Astrocyte of the spinal cord (primary cell): ENCODE measurements around the gene ZCCHC3.
A peak's percentile ranks its signal among the peaks of the same experiment; 100 is the strongest.

Source experiments
- DNase-seq: peaks from one replicate; pipeline ENCODE4 v3.0.0; 2011; ENCODE audit warnings: low read depth, low spot score
- H3K4me3 ChIP-seq: 2 replicates; pipeline ENCODE4 v1.5.1; 2011; ENCODE audit warnings: low read depth, mild to moderate bottlenecking, low read length, moderate library complexity
- in situ Hi-C: cut with HindIII; loops from 2 replicates; pipeline ENCODE4 v1.10.0; 2017; ENCODE audit warnings: low sequenced_read_pairs
- TF ChIP-seq, protein P1 (sequence below): IDR thresholded peaks from 2 replicates; pipeline ENCODE4 v1.5.1; 2012; ENCODE audit warnings: low read depth, mild to moderate bottlenecking, low read length, inconsistent platforms

ZCCHC3 gene

DNA sequence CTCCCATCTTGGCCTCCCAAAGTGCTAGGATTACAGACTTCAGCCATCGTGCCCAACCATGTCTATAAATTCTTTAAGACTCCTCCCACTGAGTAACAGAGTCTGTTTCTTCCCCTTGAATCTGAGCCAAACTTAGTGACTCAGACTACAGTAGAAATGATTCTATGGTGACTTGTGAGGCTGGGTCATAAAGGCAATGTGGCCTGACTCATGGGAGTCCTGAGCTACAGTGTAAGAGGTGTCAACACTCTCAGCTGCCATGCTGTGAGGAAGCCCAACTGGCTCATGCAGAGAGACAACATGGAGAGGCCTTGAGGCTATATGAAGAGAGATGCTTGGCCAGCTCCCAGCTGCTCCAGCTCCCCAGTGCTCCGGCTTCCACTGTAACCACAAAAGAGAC is 44.3 kb downstream of the ZCCHC3 start:
- TF ChIP-seq, protein P1, sequence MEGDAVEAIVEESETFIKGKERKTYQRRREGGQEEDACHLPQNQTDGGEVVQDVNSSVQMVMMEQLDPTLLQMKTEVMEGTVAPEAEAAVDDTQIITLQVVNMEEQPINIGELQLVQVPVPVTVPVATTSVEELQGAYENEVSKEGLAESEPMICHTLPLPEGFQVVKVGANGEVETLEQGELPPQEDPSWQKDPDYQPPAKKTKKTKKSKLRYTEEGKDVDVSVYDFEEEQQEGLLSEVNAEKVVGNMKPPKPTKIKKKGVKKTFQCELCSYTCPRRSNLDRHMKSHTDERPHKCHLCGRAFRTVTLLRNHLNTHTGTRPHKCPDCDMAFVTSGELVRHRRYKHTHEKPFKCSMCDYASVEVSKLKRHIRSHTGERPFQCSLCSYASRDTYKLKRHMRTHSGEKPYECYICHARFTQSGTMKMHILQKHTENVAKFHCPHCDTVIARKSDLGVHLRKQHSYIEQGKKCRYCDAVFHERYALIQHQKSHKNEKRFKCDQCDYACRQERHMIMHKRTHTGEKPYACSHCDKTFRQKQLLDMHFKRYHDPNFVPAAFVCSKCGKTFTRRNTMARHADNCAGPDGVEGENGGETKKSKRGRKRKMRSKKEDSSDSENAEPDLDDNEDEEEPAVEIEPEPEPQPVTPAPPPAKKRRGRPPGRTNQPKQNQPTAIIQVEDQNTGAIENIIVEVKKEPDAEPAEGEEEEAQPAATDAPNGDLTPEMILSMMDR, result no peak
- H3K4me3 ChIP-seq, result no peak overlapping the region
- in situ Hi-C loops, result no loop called here
- peak; percentile 84 for DNase-seq

DNA sequence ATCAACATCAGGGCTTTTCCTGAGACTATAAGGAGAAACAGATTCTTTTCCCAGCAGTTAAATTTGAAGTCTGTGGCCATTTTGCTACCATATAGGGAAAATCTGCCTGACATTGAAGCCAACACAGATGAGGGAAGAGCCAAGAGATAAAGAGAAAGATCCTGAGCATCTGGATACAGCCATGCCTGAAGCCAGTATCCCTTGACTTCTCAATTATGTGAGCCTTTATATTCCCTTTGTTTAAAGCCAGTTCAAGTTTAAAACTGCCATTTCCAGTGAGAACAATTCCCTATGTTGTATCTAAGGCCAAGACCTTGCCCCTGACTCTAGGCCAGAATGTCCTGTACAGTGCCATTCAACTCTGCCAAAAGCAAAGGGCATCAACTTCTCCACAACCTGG is 45.7 kb downstream of the ZCCHC3 start:
- no peak for DNase-seq
- H3K4me3 ChIP-seq, result no peak overlapping the region
- TF ChIP-seq, protein P1, result no peak
- in situ Hi-C loops, result no loop called here

DNA sequence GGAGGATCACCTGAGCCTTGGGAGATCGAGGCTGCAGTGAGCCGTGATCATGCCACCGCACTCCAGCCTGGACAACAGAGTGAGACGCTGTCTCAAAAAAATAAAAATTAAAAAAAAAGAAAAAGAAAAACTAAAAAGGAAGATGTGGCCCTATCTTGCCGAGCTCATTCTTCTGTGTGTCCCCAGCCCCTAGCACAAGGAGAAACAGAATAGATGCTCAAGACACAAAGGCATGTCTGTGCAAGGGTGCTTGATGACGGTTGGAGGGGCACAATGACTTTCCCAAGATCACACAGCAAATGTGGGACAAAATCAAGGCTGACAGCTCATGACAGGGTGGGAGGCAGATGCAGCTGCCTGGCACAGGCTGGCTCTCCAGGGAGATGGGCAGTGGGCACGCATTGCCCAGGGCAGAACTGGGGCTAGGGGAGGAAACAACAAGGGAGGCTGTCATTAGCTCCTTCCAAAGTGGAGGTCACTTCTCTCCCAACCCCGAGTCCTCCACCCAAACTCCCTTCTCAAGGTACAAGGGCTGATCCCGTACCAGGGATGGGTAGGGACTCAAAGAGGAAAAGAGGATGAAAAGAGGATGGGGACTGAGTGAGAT is 48.8 kb downstream of the ZCCHC3 start:
- in situ Hi-C loops, result no loop called here
- H3K4me3 ChIP-seq, result peak overlapping the region; percentile 72
- DNase-seq, result no peak
- TF ChIP-seq, protein P1, result no peak

DNA sequence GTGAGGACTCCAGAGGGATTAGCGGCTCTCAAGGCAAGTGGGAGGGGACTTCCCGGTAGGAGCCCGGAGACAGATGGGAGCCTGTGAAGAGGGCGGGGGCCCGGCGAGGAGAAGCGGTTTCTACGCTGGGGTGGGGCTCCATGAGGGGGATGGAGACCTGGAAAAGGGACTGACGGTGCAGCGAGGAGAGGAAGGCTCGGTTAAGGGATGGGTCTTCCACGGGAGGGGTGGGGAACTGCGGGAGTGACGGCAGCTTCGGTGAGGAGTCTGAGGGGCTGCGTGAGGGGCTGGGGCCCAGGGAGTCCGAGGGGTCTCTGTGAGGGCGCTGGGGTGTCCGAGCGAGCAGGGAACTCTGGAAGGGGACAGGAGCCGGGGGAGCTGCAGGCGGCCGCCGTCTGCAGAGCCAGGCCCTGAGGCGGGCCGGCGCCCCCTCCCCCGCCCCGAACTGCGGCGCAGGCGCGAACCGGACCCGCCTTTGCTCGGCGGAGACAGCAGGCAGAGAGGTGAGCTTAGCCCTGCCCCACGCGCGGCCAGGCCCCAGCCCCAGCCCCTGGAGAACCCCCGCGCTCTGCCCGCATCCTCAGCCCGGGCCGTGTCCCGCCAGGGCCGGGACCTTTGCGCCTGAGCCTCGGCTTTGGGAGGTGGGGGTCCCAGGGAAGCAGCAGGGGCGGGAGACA is 49.4 kb downstream of the ZCCHC3 start, which contains the start of gene NRSN2:
NRSN2 (plus strand) TSS at position 472 of the 677 bp plus-strand sequence. CDS start 2,533 bp downstream, outside the sequence.
- TF ChIP-seq, protein P1, result no peak
- peak; percentile 72 for DNase-seq
- in situ Hi-C loops, result no loop called here
- peak within 1 kb of the TSS; percentile 72 for H3K4me3 ChIP-seq

DNA sequence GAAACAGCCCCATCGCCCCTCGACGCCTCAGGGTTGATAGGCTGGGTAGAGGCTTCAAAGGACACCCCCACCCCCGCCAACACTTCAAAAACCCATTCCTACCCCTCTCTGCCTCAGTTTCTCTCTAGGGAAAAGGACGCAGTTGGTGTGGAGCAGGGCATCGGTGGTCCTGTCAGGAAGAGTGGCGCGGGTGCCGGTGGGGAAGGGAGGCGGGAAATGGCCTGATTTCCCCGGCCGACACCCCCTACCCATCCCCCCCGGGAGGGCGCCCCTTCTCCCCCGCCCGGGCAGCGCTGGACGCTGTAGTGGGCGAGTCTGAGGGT is 49.9 kb downstream of the ZCCHC3 start:
- TF ChIP-seq, protein P1, result no peak
- in situ Hi-C loops, result no loop called here
- H3K4me3 ChIP-seq, result peak overlapping the region; percentile 72
- no peak for DNase-seq

DNA sequence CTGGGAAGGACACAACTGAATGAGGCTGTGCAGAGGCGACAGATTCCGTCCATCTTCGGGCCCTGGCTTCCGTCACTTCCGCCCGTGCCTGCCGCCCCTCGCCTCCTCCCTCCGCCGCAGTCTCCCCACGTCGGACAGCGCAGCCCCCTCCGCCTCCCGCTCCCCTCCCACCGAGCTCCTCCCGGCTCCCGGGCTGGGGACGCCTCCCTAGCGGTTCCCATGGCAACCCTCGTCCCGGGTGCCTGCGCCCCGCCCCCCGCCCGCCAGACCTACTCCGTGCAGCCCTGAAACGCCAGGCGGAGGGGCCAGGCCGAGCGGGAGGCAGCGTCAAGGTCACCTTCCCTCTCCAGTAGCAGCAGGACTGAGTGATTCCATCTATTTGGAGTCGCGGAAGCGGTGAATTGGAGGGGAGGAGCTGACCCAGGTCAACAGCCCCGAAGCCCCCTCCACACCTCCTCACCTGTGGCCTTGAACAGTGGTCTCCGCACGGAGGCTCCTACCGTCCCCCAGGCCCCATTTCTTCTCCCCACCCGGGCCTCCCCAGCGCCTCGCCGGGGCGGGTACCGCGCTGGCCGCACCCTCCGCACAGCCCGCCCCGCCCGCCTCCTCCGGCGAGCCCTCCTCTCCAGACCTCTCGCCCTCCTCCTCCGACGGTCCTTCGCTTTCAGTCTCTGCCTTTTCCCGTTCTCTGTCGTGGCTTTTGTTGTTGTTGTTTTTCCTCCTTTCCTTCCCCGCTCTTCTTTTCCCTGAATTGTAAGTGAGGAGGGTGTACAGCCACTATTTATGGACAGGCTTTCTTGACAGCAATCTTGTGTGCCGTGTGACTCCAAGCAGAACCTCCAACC is 50.5 kb downstream of the ZCCHC3 start:
- peak; percentile 96 for DNase-seq
- TF ChIP-seq, protein P1, result no peak
- in situ Hi-C loops, result no loop called here
- H3K4me3 ChIP-seq, result peak overlapping the region; percentile 72
